GM23338 (cell line): ENCODE data around the gene AP5Z1. TPM values are rescaled to one million over a fixed set of nuclear protein-coding genes. Genes with fewer than 3 reads are reported as not detected.

Experiments
- ATAC-seq: fragments of 200-7000 bp; cut with Tn5 transposase; 3 replicates; pipeline ENCODE4 v1.9.1; 2020
- DNase-seq: peaks from one replicate; pipeline ENCODE4 v3.0.0-alpha.2; 2015; ENCODE audit warnings: low spot score
- H2AFZ ChIP-seq: fragments of 200-600 bp; sonication (generic); 2 replicates; pipeline ENCODE4 v1.8.0; 2016; ENCODE audit warnings: antibody characterized with exemption, mild to moderate bottlenecking, moderate library complexity
- H3F3A ChIP-seq: fragments of 200-600 bp; sonication (generic); replicated peaks from 2 replicates; pipeline ENCODE4 v1.8.0; 2017; ENCODE audit warnings: antibody characterized with exemption, mixed run types, low read depth
- H3K27ac ChIP-seq: fragments of 200-600 bp; sonication (generic); 2 replicates; pipeline ENCODE4 v1.6.1; 2016; ENCODE audit warnings: low read depth
- H3K27me3 ChIP-seq: fragments of 200-600 bp; sonication (generic); 2 replicates; pipeline ENCODE4 v1.8.0; 2016; ENCODE audit warnings: mild to moderate bottlenecking, mixed run types, moderate library complexity; ENCODE audit not compliant: insufficient read depth
- H3K36me3 ChIP-seq: fragments of 200-600 bp; sonication (generic); 2 replicates; pipeline ENCODE4 v1.8.0; 2016; ENCODE audit warnings: mild to moderate bottlenecking; ENCODE audit not compliant: insufficient read depth
- H3K4me1 ChIP-seq: fragments of 200-600 bp; sonication (generic); 2 replicates; pipeline ENCODE4 v1.8.0; 2016; ENCODE audit warnings: mild to moderate bottlenecking, moderate library complexity; ENCODE audit not compliant: insufficient read depth
- H3K4me2 ChIP-seq: fragments of 200-600 bp; sonication (generic); 2 replicates; pipeline ENCODE4 v1.7.1; 2017; ENCODE audit warnings: mixed run types
- H3K4me3 ChIP-seq: fragments of 200-600 bp; sonication (generic); 2 replicates; pipeline ENCODE4 v1.6.1; 2016; ENCODE audit warnings: mixed run types
- H3K79me2 ChIP-seq: fragments of 200-600 bp; sonication (generic); replicated peaks from 2 replicates; pipeline ENCODE4 v1.8.0; 2017; ENCODE audit warnings: mild to moderate bottlenecking; ENCODE audit not compliant: insufficient read depth
- H3K9me2 ChIP-seq: fragments of 200-600 bp; sonication (generic); 2 replicates; pipeline ENCODE4 v1.8.0; 2017; ENCODE audit not compliant: insufficient read depth
- H4K20me1 ChIP-seq: fragments of 200-600 bp; sonication (generic); replicated peaks from 2 replicates; pipeline ENCODE4 v1.8.0; 2017; ENCODE audit warnings: mild to moderate bottlenecking; ENCODE audit not compliant: insufficient read depth
- H3K27ac Mint-ChIP-seq: 2 replicates; pipeline ENCODE4 v1.8.0; 2020; ENCODE audit warnings: inconsistent platforms, mild to moderate bottlenecking, moderate library complexity, mixed read lengths
- H3K27me3 Mint-ChIP-seq: 3 replicates; pipeline ENCODE4 v1.8.0; 2022; ENCODE audit warnings: low read depth, mild to moderate bottlenecking, moderate library complexity, mixed read lengths, inconsistent platforms; ENCODE audit not compliant: insufficient read depth, poor library complexity
- H3K36me3 Mint-ChIP-seq: 3 replicates; pipeline ENCODE4 v1.8.0; 2021; ENCODE audit warnings: low read depth, mild to moderate bottlenecking, inconsistent platforms, moderate library complexity, mixed read lengths
- H3K4me1 Mint-ChIP-seq: 3 replicates; pipeline ENCODE4 v1.8.0; 2020; ENCODE audit warnings: mild to moderate bottlenecking, inconsistent platforms, mixed read lengths
- H3K4me3 Mint-ChIP-seq: 3 replicates; pipeline ENCODE4 v1.8.0; 2021; ENCODE audit warnings: moderate library complexity, mild to moderate bottlenecking, inconsistent platforms, mixed read lengths
- H3K9me3 Mint-ChIP-seq: 3 replicates; pipeline ENCODE4 v1.8.0; 2020; ENCODE audit warnings: moderate library complexity, mild to moderate bottlenecking, inconsistent platforms, mixed read lengths
- CREB1 ChIP-seq: fragments of 250-450 bp; sonication (Bioruptor Pico); IDR thresholded peaks from 2 replicates; pipeline ENCODE4 v1.5.0; 2020; ENCODE audit warnings: low read depth, mild to moderate bottlenecking, moderate library complexity
- EZH2 ChIP-seq: fragments of 200-600 bp; sonication (generic); IDR thresholded peaks from one replicate; pipeline ENCODE4 v1.8.0; 2017; ENCODE audit warnings: antibody characterized with exemption, mild to moderate bottlenecking, low read depth; ENCODE audit not compliant: unreplicated experiment
- EZH2phosphoT487 ChIP-seq: fragments of 200-600 bp; sonication (generic); IDR thresholded peaks from one replicate; pipeline ENCODE4 v1.8.1; 2018; ENCODE audit warnings: antibody characterized with exemption; ENCODE audit not compliant: unreplicated experiment
- JUNB ChIP-seq: IDR thresholded peaks from one replicate; pipeline ENCODE4 v1.6.1; 2016; ENCODE audit warnings: antibody characterized with exemption; ENCODE audit not compliant: unreplicated experiment
- NANOG ChIP-seq: IDR thresholded peaks from 2 replicates; pipeline ENCODE4 v1.6.1; 2016; ENCODE audit warnings: antibody characterized with exemption, borderline replicate concordance
- POLR2AphosphoS5 ChIP-seq: IDR thresholded peaks from 2 replicates; pipeline ENCODE4 v1.6.1; 2016; ENCODE audit warnings: antibody characterized with exemption, low read depth
- STAT1 ChIP-seq: IDR thresholded peaks from one replicate; pipeline ENCODE4 v1.6.1; 2016; ENCODE audit warnings: antibody characterized with exemption; ENCODE audit not compliant: unreplicated experiment
- ZNF114 ChIP-seq: fragments of 250-450 bp; sonication (Bioruptor Pico); IDR thresholded peaks from 2 replicates; pipeline ENCODE4 v1.5.0; 2020; ENCODE audit warnings: mild to moderate bottlenecking, moderate library complexity
- ZNF331 ChIP-seq: fragments of 250-450 bp; sonication (Bioruptor Pico); IDR thresholded peaks from 2 replicates; pipeline ENCODE4 v1.5.0; 2020; ENCODE audit warnings: low read depth, mild to moderate bottlenecking, moderate library complexity
- polyA plus RNA-seq: library from polyadenylated mRNA; unstranded; fragments of >200 nt; fragmentation: Nextera tagmentation; extraction: Ambion mirVana; gene quantifications from 2 replicates; pipeline ENCODE4 v1.2.1, GENCODE V29; 2016
- total RNA-seq: library from RNA; depleted of rRNA; stranded (reverse); fragments of >200 nt; shearing (Covaris generic); gene quantifications from 2 replicates; pipeline ENCODE4 v1.2.3, GENCODE V29; 2014
- TF ChIP-seq, protein P1 (sequence below): IDR thresholded peaks from 2 replicates; pipeline ENCODE4 v1.6.1; 2016; ENCODE audit warnings: antibody characterized with exemption
- TF ChIP-seq, protein P2 (sequence below), 2 experiments: fragments of 200-600 bp in 1 of 2; sonication (generic) in 1 of 2; conservative IDR thresholded peaks; 2 replicates each; pipeline versions ENCODE4 v1.5.1 to v1.6.1; 2016 to 2017; ENCODE audit warnings: antibody characterized with exemption in 2 of 2, low read depth in 2 of 2, mild to moderate bottlenecking in 2 of 2, moderate library complexity in 1 of 2
- TF ChIP-seq, protein P3 (sequence below): fragments of 250-450 bp; sonication (Bioruptor Pico); IDR thresholded peaks from 2 replicates; pipeline ENCODE4 v1.5.0; 2020; ENCODE audit warnings: mild to moderate bottlenecking, moderate library complexity
- TF ChIP-seq, protein P4 (sequence below): IDR thresholded peaks from one replicate; pipeline ENCODE4 v1.6.1; 2018; ENCODE audit warnings: antibody characterized with exemption; ENCODE audit not compliant: unreplicated experiment

Gene AP5Z1
- total and polyA plus RNA-seq, 2 experiments from 2014 or later, result 16.3 to 31.2 TPM

DNA sequence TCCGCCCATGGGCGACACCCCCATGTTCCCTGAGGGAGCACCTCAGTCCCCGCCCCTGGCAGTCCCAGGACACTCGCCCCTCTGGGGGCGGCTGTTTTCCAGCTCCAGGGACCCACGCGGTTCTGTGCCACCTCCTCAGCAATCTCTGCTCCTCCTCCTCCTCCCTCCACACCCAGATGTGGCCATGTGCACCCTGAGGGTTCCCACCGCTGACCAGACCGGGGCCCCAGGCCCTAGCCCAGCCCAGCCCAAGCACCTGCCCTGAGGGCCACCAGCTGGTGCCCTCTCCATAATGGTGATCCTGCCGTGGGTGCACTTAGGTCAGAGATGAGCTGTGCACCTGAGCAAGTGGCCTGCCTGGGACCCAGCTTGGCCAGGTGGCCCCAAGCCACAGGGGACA, 25.1 kb downstream of the AP5Z1 start:
- Histone ChIP-seq H3K4me2 (no peak overlapping the region), H3K9me2 (no peaks in the 10 kb centered on the region), H3K79me2 (no peaks in the 10 kb centered on the region), H3K4me3 (no peak overlapping the region), H4K20me1 (no peaks in the 10 kb centered on the region; the same call in 1 of the 2 replicates), H3K4me1 (no peaks in the 10 kb centered on the region), H3F3A (no peaks in the 10 kb centered on the region), H3K27me3 (no peaks in the 10 kb centered on the region), H3K36me3 (no peaks in the 10 kb centered on the region), H2AFZ (no peak overlapping the region), H3K27ac (no peak overlapping the region)
- no peak overlapping the region for H3K27ac Mint-ChIP-seq
- H3K27me3 Mint-ChIP-seq, result peaks cover 1% of the 10 kb centered on the region
- peaks cover 5% of the 10 kb centered on the region; the same call in 2 of the 3 replicates for H3K4me1 Mint-ChIP-seq
- no peak overlapping the region for H3K4me3 Mint-ChIP-seq
- no peaks in the 10 kb centered on the region; the same call in 2 of the 3 replicates for H3K9me3 Mint-ChIP-seq
- no peaks in the 10 kb centered on the region for H3K36me3 Mint-ChIP-seq
- DNase-seq (no peak), ATAC-seq (no peak)
- no peak for TF ChIP-seq NANOG
- no peak for TF ChIP-seq EZH2phosphoT487
- no peak for TF ChIP-seq STAT1
- TF ChIP-seq, protein P1, sequence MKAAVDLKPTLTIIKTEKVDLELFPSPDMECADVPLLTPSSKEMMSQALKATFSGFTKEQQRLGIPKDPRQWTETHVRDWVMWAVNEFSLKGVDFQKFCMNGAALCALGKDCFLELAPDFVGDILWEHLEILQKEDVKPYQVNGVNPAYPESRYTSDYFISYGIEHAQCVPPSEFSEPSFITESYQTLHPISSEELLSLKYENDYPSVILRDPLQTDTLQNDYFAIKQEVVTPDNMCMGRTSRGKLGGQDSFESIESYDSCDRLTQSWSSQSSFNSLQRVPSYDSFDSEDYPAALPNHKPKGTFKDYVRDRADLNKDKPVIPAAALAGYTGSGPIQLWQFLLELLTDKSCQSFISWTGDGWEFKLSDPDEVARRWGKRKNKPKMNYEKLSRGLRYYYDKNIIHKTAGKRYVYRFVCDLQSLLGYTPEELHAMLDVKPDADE, result no peak
- TF ChIP-seq ZNF331, result no peak
- no peak for TF ChIP-seq EZH2
- TF ChIP-seq, protein P2, sequence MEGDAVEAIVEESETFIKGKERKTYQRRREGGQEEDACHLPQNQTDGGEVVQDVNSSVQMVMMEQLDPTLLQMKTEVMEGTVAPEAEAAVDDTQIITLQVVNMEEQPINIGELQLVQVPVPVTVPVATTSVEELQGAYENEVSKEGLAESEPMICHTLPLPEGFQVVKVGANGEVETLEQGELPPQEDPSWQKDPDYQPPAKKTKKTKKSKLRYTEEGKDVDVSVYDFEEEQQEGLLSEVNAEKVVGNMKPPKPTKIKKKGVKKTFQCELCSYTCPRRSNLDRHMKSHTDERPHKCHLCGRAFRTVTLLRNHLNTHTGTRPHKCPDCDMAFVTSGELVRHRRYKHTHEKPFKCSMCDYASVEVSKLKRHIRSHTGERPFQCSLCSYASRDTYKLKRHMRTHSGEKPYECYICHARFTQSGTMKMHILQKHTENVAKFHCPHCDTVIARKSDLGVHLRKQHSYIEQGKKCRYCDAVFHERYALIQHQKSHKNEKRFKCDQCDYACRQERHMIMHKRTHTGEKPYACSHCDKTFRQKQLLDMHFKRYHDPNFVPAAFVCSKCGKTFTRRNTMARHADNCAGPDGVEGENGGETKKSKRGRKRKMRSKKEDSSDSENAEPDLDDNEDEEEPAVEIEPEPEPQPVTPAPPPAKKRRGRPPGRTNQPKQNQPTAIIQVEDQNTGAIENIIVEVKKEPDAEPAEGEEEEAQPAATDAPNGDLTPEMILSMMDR (conservative IDR thresholded peaks at IDR 0.05; ENCODE audit: low read depth in 2 of 2), result no peak
- TF ChIP-seq ZNF114 (CRISPR knock-in tag), result no peak
- TF ChIP-seq JUNB, result no peak
- TF ChIP-seq, protein P3, sequence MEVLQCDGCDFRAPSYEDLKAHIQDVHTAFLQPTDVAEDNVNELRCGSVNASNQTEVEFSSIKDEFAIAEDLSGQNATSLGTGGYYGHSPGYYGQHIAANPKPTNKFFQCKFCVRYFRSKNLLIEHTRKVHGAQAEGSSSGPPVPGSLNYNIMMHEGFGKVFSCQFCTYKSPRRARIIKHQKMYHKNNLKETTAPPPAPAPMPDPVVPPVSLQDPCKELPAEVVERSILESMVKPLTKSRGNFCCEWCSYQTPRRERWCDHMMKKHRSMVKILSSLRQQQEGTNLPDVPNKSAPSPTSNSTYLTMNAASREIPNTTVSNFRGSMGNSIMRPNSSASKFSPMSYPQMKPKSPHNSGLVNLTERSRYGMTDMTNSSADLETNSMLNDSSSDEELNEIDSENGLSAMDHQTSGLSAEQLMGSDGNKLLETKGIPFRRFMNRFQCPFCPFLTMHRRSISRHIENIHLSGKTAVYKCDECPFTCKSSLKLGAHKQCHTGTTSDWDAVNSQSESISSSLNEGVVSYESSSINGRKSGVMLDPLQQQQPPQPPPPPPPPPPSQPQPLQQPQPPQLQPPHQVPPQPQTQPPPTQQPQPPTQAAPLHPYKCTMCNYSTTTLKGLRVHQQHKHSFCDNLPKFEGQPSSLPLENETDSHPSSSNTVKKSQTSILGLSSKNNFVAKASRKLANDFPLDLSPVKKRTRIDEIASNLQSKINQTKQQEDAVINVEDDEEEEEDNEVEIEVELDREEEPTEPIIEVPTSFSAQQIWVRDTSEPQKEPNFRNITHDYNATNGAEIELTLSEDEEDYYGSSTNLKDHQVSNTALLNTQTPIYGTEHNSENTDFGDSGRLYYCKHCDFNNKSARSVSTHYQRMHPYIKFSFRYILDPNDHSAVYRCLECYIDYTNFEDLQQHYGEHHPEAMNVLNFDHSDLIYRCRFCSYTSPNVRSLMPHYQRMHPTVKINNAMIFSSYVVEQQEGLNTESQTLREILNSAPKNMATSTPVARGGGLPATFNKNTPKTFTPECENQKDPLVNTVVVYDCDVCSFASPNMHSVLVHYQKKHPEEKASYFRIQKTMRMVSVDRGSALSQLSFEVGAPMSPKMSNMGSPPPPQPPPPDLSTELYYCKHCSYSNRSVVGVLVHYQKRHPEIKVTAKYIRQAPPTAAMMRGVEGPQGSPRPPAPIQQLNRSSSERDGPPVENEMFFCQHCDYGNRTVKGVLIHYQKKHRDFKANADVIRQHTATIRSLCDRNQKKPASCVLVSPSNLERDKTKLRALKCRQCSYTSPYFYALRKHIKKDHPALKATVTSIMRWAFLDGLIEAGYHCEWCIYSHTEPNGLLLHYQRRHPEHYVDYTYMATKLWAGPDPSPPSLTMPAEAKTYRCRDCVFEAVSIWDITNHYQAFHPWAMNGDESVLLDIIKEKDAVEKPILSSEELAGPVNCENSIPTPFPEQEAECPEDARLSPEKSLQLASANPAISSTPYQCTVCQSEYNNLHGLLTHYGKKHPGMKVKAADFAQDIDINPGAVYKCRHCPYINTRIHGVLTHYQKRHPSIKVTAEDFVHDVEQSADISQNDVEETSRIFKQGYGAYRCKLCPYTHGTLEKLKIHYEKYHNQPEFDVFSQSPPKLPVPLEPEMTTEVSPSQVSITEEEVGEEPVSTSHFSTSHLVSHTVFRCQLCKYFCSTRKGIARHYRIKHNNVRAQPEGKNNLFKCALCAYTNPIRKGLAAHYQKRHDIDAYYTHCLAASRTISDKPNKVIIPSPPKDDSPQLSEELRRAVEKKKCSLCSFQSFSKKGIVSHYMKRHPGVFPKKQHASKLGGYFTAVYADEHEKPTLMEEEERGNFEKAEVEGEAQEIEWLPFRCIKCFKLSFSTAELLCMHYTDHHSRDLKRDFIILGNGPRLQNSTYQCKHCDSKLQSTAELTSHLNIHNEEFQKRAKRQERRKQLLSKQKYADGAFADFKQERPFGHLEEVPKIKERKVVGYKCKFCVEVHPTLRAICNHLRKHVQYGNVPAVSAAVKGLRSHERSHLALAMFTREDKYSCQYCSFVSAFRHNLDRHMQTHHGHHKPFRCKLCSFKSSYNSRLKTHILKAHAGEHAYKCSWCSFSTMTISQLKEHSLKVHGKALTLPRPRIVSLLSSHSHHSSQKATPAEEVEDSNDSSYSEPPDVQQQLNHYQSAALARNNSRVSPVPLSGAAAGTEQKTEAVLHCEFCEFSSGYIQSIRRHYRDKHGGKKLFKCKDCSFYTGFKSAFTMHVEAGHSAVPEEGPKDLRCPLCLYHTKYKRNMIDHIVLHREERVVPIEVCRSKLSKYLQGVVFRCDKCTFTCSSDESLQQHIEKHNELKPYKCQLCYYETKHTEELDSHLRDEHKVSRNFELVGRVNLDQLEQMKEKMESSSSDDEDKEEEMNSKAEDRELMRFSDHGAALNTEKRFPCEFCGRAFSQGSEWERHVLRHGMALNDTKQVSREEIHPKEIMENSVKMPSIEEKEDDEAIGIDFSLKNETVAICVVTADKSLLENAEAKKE (CRISPR knock-in tag), result no peak
- TF ChIP-seq, protein P4, sequence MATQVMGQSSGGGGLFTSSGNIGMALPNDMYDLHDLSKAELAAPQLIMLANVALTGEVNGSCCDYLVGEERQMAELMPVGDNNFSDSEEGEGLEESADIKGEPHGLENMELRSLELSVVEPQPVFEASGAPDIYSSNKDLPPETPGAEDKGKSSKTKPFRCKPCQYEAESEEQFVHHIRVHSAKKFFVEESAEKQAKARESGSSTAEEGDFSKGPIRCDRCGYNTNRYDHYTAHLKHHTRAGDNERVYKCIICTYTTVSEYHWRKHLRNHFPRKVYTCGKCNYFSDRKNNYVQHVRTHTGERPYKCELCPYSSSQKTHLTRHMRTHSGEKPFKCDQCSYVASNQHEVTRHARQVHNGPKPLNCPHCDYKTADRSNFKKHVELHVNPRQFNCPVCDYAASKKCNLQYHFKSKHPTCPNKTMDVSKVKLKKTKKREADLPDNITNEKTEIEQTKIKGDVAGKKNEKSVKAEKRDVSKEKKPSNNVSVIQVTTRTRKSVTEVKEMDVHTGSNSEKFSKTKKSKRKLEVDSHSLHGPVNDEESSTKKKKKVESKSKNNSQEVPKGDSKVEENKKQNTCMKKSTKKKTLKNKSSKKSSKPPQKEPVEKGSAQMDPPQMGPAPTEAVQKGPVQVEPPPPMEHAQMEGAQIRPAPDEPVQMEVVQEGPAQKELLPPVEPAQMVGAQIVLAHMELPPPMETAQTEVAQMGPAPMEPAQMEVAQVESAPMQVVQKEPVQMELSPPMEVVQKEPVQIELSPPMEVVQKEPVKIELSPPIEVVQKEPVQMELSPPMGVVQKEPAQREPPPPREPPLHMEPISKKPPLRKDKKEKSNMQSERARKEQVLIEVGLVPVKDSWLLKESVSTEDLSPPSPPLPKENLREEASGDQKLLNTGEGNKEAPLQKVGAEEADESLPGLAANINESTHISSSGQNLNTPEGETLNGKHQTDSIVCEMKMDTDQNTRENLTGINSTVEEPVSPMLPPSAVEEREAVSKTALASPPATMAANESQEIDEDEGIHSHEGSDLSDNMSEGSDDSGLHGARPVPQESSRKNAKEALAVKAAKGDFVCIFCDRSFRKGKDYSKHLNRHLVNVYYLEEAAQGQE, result no peak
- TF ChIP-seq CREB1, result no peak
- TF ChIP-seq POLR2AphosphoS5, result no peak
